SJSA1 (cell line): ENCODE results near the gene CYBA. TPM values are rescaled to one million over a fixed set of nuclear protein-coding genes. Genes with fewer than 3 reads are reported as not detected.

Source experiments
- total RNA-seq: library from RNA; depleted of rRNA; stranded (reverse); fragments of >200 nt; shearing (Covaris generic); gene quantifications from 2 replicates; pipeline ENCODE4 v1.2.3, GENCODE V29; 2014; rRNA removed

Gene CYBA
- total RNA-seq, 1 experiment from 2014 or later: not detected

Other genes with a start within 250 kb of the CYBA start
- 0.38 and 0.92 TPM in 2 replicates for gene ZFPM1, start 197.8 kb downstream of the CYBA start, total RNA-seq
- gene ZC3H18, start 80.7 kb downstream of the CYBA start, total RNA-seq: 14.6 and 18.2 TPM in 2 replicates
- not detected in 2 replicates for gene IL17C, start 12.5 kb downstream of the CYBA start, total RNA-seq
- 38.4 and 42.6 TPM in 2 replicates for gene MVD, start 12.0 kb upstream of the CYBA start, total RNA-seq
- gene SNAI3, start 35.5 kb upstream of the CYBA start, total RNA-seq: 0.05 TPM in 1 of 2 replicates, not detected in the other
- gene RNF166, start 55.4 kb upstream of the CYBA start, total RNA-seq: 25.0 and 32.4 TPM in 2 replicates
- 17.9 and 20.4 TPM in 2 replicates for gene CTU2, start 55.5 kb upstream of the CYBA start, total RNA-seq
- gene PIEZO1, start 134.2 kb upstream of the CYBA start, total RNA-seq: 142 and 181 TPM in 2 replicates
- gene CDT1, start 152.7 kb upstream of the CYBA start, total RNA-seq: 36.7 and 45.7 TPM in 2 replicates
- gene APRT, start 160.9 kb upstream of the CYBA start, total RNA-seq: 90.6 and 138 TPM in 2 replicates
- gene GALNS, start 205.9 kb upstream of the CYBA start, total RNA-seq: 13.9 and 15.3 TPM in 2 replicates
- 17.3 and 27.5 TPM in 2 replicates for gene TRAPPC2L, start 206.1 kb upstream of the CYBA start, total RNA-seq
- gene PABPN1L, start 215.6 kb upstream of the CYBA start, total RNA-seq: not detected in 2 replicates